Parathyroid adenoma (tissue), 2 donors: ENCODE results near the gene NUFIP2.
A peak's percentile ranks its signal among the peaks of the same experiment; 100 is the strongest.

Experiments
- H2AFZ ChIP-seq: fragments of 300-600 bp; sonication (generic); one replicate; pipeline ENCODE4 v1.7.0; 2017; ENCODE audit warnings: antibody characterized with exemption, mild to moderate bottlenecking
- H3K27ac ChIP-seq: fragments of 300-600 bp; sonication (generic); one replicate; pipeline ENCODE4 v1.7.0; 2017
- H3K27me3 ChIP-seq: fragments of 300-600 bp; sonication (generic); one replicate; pipeline ENCODE4 v1.7.0; 2017; ENCODE audit warnings: low read length; ENCODE audit not compliant: control insufficient read depth, insufficient read depth
- H3K36me3 ChIP-seq: fragments of 300-600 bp; sonication (generic); one replicate; pipeline ENCODE4 v1.7.0; 2017; ENCODE audit warnings: low read length; ENCODE audit not compliant: control insufficient read depth, insufficient read depth
- H3K4me1 ChIP-seq: fragments of 300-600 bp; sonication (generic); one replicate; pipeline ENCODE4 v1.7.0; 2017; ENCODE audit warnings: control low read depth
- H3K4me2 ChIP-seq: fragments of 300-600 bp; sonication (generic); one replicate; pipeline ENCODE4 v1.7.0; 2017; ENCODE audit warnings: low read length
- H3K4me3 ChIP-seq: fragments of 300-600 bp; sonication (generic); one replicate; pipeline ENCODE4 v1.7.0; 2017; ENCODE audit warnings: low read depth, low read length
- H3K79me2 ChIP-seq: fragments of 300-600 bp; sonication (generic); one replicate; pipeline ENCODE4 v1.7.0; 2017; ENCODE audit warnings: control low read depth
- H3K9ac ChIP-seq: fragments of 300-600 bp; sonication (generic); one replicate; pipeline ENCODE4 v1.7.0; 2017; ENCODE audit warnings: mild to moderate bottlenecking
- H3K9me3 ChIP-seq: fragments of 300-600 bp; sonication (generic); one replicate; pipeline ENCODE4 v1.7.0; 2017; ENCODE audit warnings: low read length; ENCODE audit not compliant: control insufficient read depth
- TF ChIP-seq, protein P1 (sequence below): fragments of 300-600 bp; sonication (generic); IDR thresholded peaks from one replicate; pipeline ENCODE4 v1.7.0; 2017; ENCODE audit warnings: antibody characterized with exemption, mild to moderate bottlenecking
- donor health status: primary hyperparathyroidism.

Gene NUFIP2

DNA sequence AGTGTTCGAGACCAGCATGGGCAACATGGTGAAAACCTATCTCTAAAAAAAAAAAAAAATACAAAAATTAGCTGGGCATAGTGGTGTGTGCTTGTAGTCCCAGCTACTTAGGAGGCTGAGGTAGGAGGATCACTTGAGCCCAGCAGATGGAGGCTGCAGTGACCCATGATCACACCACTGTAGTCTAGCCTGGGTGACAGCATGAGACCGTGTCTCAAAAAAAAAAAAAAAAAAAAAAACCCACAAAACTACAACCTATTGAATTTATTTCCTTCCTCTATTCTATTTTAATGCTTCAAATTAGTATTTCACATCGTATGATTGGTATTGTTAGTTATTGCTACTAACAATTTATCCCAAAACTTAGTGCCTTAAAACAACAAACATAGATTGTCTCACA is 9.4 kb upstream of the NUFIP2 start:
- no peak overlapping the region for H3K9ac ChIP-seq
- H3K4me3 ChIP-seq, result no peak overlapping the region
- H3K4me2 ChIP-seq, result no peak overlapping the region
- no peaks in the 10 kb centered on the region for H3K9me3 ChIP-seq
- H3K79me2 ChIP-seq, result no peaks in the 10 kb centered on the region
- TF ChIP-seq, protein P1, sequence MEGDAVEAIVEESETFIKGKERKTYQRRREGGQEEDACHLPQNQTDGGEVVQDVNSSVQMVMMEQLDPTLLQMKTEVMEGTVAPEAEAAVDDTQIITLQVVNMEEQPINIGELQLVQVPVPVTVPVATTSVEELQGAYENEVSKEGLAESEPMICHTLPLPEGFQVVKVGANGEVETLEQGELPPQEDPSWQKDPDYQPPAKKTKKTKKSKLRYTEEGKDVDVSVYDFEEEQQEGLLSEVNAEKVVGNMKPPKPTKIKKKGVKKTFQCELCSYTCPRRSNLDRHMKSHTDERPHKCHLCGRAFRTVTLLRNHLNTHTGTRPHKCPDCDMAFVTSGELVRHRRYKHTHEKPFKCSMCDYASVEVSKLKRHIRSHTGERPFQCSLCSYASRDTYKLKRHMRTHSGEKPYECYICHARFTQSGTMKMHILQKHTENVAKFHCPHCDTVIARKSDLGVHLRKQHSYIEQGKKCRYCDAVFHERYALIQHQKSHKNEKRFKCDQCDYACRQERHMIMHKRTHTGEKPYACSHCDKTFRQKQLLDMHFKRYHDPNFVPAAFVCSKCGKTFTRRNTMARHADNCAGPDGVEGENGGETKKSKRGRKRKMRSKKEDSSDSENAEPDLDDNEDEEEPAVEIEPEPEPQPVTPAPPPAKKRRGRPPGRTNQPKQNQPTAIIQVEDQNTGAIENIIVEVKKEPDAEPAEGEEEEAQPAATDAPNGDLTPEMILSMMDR, result no peak
- H3K27me3 ChIP-seq, result no peaks in the 10 kb centered on the region
- H3K27ac ChIP-seq, result no peak overlapping the region
- no peak overlapping the region for H2AFZ ChIP-seq
- no peaks in the 10 kb centered on the region for H3K36me3 ChIP-seq
- no peaks in the 10 kb centered on the region for H3K4me1 ChIP-seq

DNA sequence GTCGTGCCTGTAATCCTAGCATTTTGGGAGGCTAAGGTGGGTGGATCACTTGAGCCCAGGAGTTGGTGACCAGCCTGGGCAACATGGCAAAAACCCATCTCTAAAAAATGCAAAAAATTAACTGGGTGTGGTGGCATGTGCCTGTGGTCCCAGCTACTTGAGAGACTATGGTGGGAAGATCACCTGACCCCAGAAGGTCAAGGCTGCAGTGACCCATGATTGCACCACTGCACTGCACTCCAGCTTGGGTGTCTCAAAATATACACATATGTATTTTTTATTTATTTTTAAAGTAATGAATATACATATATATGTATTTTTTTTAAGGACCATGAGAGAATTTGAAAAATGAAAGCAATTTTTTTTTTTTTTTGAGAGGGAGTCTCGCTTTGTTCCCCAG is 5.1 kb upstream of the NUFIP2 start:
- H3K9ac ChIP-seq, result no peak overlapping the region
- TF ChIP-seq, protein P1, result no peak
- no peaks in the 10 kb centered on the region for H3K27me3 ChIP-seq

DNA sequence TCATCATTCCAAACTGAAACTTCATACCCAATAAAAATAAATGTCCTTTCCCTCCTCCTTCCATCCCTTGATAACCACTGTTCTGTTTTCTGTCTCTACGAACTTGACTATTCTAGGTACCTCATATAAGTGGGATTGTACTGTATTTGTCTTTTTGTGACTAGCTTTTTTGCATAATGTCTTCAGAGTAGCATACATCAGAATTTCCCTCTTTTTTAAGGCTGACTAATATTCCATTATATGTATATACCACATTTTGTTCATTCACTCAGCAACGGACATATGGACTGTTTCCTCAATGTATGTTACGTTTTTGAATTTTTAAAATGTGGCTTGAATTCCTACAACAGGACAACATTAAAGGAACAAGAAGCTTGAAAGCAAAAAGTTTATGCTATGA is 1.5 kb upstream of the NUFIP2 start:
- Histone ChIP-seq H3K27me3 (no peaks in the 10 kb centered on the region), H3K9ac (no peak overlapping the region), H3K27ac (no peak overlapping the region), H3K36me3 (no peaks in the 10 kb centered on the region), H2AFZ (no peak overlapping the region), H3K4me3 (no peak overlapping the region), H3K4me1 (peaks cover 4% of the 10 kb centered on the region), H3K4me2 (no peak overlapping the region), H3K9me3 (no peaks in the 10 kb centered on the region), H3K79me2 (peaks cover 17% of the 10 kb centered on the region)
- TF ChIP-seq, protein P1, result no peak

More for the DNA sequence above, 5.1 kb upstream of the NUFIP2 start:
- Histone ChIP-seq H3K27ac (no peak overlapping the region), H3K79me2 (no peaks in the 10 kb centered on the region), H3K36me3 (no peaks in the 10 kb centered on the region), H3K9me3 (no peaks in the 10 kb centered on the region), H3K4me3 (no peak overlapping the region), H3K4me2 (no peak overlapping the region), H2AFZ (no peak overlapping the region), H3K4me1 (no peaks in the 10 kb centered on the region)

DNA sequence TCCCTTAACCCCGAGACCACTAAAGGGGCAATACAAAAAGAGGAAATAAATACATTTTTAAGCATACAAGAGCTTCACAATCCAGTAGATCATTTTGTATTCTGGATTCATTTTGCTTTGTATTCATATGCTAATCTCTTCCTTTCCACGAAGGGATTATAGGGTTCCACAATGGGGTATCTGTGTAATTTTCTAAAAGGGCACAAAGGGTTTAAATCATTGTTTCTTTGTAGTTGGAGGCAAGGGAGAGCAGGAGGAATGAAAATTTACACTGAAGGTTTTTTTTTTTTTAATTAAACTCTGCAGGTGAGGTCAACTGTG is 592 bp upstream of the NUFIP2 start:
- peak overlapping the region; percentile 86 for H3K4me3 ChIP-seq
- no peaks in the 10 kb centered on the region for H3K27me3 ChIP-seq
- H3K4me2 ChIP-seq, result peak overlapping the region; percentile 83
- peaks cover 6% of the 10 kb centered on the region for H3K4me1 ChIP-seq
- peak overlapping the region; percentile 86 for H2AFZ ChIP-seq
- H3K9ac ChIP-seq, result no peak overlapping the region
- H3K79me2 ChIP-seq, result peaks cover 26% of the 10 kb centered on the region
- H3K9me3 ChIP-seq, result no peaks in the 10 kb centered on the region
- peak overlapping the region; percentile 86 for H3K27ac ChIP-seq
- TF ChIP-seq, protein P1, result no peak
- no peaks in the 10 kb centered on the region for H3K36me3 ChIP-seq

DNA sequence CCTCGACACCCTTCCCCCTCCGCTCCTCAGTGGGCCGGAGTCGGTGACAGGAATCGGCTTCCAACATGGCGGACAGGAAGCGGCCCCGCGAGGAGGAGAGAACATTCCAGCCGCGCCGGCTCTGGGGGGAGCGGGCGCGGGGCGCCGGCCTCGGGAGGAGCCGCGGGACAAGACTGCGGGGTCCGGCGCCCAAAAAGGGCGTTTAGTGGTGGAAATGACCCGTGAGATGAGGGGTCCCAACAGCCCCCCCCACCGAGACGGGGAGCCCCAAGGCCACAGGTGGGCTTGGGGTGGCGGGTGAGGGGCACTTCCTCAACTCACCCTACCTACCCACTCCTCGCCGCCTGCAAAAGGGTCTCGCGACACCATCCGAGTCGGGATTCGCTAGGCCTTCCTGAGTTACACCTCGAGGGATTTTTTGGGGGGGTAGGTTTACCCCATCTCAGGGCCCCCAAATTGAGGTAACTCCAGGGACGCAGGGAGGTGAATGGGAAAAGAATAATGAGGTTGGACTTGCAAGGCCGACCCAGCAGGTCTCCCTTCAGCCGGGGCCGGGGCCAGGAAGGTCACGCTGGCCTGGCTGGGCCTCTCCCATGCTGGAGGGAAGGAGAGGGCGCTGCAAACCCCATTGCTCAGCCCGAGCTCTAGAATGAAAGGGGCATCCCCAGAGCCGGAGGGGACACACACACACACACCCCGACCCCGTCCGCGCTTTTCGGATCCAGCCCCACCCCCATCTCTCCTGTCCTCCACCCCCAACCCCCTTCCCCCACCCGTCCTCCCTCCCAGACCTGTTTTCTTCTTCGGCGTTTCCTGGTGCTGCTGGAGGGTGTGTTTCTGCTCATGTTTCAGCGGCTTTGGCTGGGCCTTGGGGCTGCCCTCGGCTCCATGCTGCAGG is 707 bp downstream of the NUFIP2 start:
- peaks cover 9% of the 10 kb centered on the region for H3K4me1 ChIP-seq
- H3K4me3 ChIP-seq, result peak overlapping the region; percentile 86
- H3K9ac ChIP-seq, result peak overlapping the region; percentile 84
- H3K79me2 ChIP-seq, result peaks cover 38% of the 10 kb centered on the region
- no peaks in the 10 kb centered on the region for H3K36me3 ChIP-seq
- peak overlapping the region; percentile 86 for H2AFZ ChIP-seq
- H3K9me3 ChIP-seq, result no peaks in the 10 kb centered on the region
- no peaks in the 10 kb centered on the region for H3K27me3 ChIP-seq
- TF ChIP-seq, protein P1, result no peak
- H3K4me2 ChIP-seq, result peak overlapping the region; percentile 83
- H3K27ac ChIP-seq, result peak overlapping the region; percentile 86
